Measurements from ENCODE around the gene GLS2.
"Not testable (repeated sequence)": the region's sequence is repeated elsewhere in the genome, so short reads cannot be mapped to it uniquely, and the experiment has no call there.

The GLS2 gene

DNA sequence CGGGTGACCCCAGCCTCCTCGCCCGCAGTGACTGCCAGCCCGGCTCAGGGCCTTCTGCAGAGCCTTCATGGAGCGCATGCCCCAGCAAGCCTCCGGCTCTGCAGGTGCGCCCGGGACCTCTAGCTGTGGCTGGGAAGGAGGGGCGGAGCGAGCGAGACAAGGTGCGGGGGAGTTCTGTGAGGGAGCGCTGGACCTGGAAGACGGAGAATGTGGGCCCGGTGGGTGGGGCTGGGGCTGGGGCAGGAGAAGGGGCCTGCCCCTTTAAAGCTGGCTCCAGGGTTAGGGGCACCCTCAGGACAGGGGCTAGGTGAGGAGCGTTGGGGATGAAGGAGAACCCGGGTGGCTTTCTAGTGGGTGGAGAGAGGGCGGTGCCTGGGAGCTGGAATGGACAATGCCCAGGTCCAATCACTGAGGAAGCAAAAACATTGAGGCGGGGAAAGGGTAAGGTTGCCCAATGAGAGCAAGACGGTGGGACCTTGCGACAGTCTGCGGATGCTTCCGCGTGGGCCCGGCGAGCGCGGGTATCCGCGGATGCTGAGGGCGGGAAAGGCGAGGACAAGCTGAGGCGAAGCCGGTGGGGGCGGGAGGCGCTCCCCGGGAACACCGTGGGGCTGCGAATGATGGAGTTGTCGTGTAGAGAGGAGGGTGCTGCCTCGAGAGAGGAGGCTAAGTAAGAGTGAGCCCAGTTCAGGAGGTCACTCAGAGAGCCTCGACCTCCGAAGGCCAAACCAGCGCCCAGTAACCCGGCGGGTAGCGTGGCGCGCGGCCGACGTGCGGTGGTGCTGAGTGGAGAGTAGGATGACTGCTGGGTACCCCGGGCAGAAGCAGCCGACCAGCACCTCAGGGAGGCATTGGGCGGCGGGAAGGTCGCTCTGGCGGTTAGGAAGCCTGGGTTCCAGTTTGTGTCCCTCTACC lies at the start of gene GLS2:
Gene GLS2, minus strand, starts transcription at position 121 of the 915 bp plus-strand sequence. Its CDS starts 43 bp downstream, at position 78.
- DNase-seq (ENCODE audit: low read depth in 3 of 3, low spot score in 1 of 3): peak; percentile 37 to 56 (median 43)

DNA sequence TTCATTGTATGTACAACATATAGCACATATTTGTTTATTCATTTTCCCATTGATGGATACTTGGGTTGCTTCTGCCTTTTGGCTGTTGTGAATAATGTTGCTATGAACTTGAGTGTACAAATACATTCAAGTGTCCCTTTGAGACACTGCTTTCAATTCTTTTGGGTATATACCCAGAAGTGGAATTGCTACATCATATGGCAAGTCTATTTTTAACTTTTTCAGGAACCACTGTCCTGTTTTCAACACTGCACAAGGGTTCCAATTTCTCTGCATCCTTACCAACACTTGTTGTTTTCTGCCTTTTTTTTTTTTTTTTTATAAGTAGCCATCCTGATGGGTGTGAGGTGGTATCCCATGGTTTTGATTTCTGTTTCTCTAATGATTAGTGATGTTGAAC lies 49.6 kb upstream of the GLS2 start:
- DNase-seq (ENCODE audit: low read depth in 3 of 3, low spot score in 1 of 3): no peak

DNA sequence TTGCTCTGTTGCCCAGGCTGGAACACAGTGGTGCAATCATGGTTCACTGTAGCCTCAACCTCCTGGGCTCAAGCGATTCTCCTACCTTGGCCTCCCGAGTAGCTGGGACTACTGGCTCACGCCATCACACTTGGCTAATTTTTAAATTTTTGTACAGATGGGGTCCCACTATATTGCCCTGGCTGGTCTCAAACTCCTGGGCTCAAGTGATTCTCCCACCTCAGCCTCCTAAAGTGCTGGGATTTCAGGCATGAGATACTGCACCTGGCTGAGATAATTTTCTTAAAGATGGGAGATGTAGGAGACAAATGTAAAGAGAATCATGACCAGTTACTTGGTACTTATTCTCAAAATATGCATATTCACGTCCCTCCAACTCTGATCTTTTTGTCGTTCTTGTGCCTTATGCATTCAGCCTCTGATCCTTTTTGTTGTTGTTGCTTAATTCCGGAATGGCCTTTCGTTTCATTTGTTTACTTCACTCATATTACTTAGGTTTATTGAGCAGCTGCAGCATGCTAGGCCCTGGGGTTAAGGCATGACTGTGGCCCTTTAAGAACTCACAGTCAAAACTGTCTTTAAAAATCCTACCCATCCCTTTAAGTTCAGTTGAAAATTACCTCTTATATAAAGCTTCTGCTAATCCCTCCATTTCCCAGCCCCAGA lies 42.6 kb upstream of the GLS2 start:
- no peak for DNase-seq (ENCODE audit: low read depth in 3 of 3, low spot score in 1 of 3)

DNA sequence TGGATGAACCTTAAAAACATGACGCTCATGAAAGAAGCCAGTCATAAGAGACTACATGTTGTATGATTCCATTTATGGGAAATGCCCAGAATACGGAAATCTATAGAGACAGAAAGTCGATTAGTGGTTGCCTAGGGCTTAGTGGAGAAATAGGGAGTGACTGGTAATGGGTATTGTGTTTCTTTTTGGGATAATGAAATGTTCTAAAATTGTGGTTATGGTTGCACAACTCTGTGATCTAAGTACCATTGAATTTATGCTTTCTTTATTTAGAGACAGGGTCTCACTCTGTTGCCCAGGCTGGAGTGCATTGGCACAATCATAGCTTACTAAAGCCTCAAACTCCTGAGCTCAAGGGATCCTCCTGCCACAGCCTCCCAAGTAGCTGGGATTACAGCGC lies 41.7 kb upstream of the GLS2 start:
- DNase-seq (ENCODE audit: low read depth in 3 of 3, low spot score in 1 of 3): no peak

DNA sequence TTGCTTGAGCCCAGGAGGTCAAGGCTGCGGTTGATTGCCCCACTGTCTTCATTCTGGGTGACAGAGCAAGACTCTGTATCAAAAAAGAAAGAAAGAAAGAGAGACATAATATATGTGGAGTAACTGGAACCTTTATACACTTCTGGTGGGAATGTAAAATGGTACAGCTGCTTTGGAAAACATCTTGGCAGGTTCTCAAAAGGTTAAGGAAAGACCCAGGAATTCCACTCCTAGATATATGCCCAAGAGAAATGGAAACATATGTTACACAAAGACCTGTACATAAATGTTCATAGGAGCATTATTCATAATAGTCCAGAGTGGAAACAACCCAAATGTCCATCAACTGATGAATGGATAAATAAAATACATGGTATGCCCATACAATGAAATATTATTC lies 40.9 kb upstream of the GLS2 start:
- no peak for DNase-seq (ENCODE audit: low read depth in 3 of 3, low spot score in 1 of 3)

DNA sequence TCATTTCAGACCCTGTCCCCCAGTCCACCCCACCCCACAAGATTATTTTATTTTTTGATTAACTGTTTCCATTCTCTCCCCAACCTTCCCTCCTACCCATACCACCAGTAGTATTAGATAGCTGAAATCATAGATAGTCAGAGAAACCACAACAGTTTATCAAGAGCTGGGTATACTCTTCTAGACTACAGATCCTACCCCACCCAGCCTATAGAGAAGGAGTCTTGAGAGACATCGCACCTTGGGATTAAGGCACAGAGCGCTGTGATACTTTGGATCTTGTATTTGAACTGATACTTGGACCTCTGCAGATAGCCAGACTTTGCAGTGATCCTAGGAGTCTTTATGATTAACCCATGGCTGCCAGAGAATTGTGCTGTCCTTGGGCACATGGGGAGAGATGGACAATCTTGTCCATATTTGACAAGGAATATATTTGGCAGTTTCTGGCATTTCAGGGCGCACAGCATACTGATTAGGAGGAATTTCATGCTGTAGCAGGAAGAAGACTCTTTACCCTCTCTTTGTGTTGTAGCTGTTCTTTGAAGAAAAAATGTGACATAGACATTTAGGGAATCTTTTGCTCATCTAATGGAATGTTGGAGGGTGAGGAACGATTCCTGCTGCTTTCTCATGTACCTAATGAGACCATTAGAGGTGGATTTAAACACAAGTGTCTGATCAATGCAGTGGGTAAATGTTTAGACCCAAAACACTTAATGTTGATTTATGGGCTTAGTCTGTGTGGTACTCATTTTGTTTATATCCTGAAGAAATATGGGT lies 34.6 kb upstream of the GLS2 start:
- no peak for DNase-seq (ENCODE audit: low read depth in 3 of 3, low spot score in 1 of 3)

DNA sequence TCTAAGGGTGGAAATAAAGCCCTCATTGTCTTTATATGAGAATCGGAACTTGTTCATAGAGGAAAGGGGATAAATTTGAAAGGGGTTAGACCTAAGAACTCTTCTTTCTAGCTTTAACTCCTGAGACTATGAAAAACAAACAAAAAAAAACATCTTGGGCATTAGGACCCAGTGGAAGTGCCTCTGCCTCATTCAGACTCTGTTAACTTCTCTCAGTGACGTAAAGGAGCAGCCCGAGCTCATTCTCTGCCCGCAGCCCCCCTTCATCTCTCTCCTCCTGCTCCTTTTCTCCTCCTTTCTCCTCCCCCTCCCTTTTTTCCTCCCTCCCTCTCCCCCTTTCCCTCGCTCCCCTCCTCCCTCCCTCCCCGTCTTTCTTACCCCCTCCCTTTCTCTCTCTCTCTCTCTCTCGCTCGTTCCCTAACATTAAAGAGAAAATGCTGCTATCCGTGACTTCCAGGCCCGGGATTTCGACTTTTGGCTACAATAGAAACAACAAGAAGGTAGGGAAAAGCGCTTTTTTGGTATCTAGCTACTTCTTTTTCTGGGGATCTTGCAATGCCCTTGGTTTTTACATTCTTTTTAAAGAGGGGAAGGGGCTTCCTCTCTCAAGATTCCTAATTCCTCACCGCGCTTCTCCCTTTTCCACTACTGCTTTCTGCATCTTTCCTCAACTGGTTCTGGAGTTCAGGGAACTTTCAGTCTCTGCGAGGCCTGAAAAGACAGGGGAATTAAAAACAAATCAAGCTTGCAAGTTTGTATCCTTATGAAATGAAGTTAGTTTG lies 33.8 kb upstream of the GLS2 start, which contains the start of gene RBMS2:
Gene RBMS2, plus strand, starts transcription at position 231 of the 782 bp plus-strand sequence. Its CDS starts 204 bp downstream, at position 435.
- DNase-seq (ENCODE audit: low read depth in 3 of 3, low spot score in 1 of 3): no peak

DNA sequence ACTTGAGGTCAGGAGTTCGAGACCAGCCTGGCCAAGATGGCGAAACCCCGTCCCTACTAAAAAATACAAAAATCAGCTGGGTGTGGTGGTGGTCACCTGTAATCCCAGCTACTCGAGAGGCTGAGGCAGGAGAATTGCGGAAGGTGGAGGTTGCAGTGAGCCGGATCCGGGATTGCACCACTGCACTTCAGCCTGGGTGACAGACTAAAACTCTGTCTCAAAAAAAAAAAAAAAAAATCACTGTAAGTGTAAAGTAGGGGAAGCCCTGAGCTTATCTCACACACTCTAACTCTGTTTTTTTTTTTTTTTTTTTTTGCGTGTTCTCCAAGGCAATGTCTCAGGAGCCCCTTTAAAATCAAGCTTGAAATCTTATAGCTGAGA lies 33.2 kb upstream of the GLS2 start:
- DNase-seq (ENCODE audit: low read depth in 3 of 3, low spot score in 1 of 3): no peak

DNA sequence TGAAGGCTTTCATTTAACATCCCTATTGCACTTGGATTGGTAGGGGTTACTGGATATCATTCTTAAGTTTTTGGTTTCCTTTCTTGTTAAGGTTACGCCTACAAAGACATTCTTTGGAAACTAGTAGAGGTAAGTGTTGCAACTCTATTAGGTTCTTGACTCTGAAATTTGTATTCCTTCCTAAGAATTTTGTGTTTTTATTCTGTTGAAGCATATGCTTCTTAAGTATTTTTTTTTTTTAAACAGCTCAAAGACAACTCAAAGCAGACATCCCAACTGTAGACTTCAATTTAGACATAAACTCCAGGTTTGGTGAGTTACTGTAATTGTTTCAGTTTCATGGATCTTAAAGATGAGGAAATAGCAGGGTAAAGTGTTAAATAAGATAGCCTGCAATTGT lies 32.5 kb upstream of the GLS2 start:
- DNase-seq (ENCODE audit: low read depth in 3 of 3, low spot score in 1 of 3): no peak

DNA sequence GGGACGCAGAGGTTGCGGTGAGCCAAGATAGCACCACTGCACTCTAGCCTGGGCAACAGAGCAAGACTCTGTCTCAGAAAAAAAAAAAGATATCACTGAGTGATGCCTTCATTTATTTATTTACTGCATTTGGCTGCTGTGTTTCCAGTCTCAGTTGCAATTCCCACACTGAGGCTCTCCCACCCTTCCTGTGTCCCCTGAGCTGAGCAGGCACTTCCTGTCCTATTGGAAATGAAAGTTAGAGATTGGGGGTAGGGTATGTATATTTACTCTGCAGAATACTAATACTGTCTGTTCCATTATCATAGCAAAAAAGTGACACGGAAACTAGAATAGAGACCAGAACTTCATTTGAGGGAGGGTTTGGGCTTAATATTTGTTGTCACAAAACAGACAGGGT lies 32.1 kb upstream of the GLS2 start:
- DNase-seq (ENCODE audit: low read depth in 3 of 3, low spot score in 1 of 3): no peak

DNA sequence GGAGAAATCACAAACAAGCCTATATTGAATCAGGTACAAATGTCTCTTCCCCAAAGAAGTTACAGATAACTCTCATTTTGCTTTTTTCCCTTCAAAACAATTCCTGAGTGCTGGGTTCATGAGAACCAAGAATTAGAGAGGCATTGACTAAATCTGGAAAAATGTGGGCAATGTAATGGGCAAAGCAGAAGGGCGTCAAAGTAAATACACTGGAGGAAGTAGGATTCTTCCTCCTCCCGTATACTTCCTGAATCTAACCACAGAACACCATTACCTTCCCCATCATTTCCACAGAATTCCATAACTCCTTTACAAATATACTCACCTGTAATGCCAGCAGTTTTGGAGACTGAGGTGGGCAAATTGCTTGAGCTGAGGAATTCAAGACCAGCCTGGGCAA lies 30.6 kb upstream of the GLS2 start:
- no peak for DNase-seq (ENCODE audit: low read depth in 3 of 3, low spot score in 1 of 3)

DNA sequence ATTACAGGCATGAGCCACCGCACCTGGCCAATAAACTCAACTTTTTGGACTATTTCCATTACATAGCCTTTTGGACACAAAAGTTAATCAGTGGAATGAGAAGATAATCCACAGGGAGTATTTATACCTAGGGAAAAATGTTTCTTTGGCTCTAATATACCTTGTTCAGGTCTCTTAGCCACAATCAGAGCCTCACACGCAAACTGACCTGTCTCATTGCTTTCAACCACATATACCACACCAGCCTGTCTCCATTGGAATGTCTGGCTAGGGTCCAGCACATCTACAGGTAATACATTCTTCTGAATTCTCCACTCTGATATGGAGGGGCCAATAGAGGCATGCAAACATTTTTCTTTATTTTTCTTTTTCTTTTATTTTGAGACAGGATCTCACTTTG lies 29.9 kb upstream of the GLS2 start:
- DNase-seq (ENCODE audit: low read depth in 3 of 3, low spot score in 1 of 3): no peak

DNA sequence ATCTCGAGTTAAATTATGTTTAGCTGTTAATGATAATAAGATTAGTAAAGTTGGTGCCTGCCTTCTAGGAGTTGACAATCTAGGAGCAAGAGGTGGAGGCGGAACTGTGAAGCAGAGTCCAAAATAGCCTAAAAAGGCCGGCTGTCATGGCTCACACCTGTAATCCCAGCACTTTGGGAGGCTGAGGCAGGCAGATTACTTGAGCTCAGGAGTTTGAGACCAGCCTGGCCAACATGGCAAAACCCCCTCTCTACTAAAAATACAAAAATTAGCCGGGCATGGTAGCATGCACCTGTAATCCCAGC lies 26.0 kb upstream of the GLS2 start:
- DNase-seq (ENCODE audit: low read depth in 3 of 3, low spot score in 1 of 3): not testable (repeated sequence)

DNA sequence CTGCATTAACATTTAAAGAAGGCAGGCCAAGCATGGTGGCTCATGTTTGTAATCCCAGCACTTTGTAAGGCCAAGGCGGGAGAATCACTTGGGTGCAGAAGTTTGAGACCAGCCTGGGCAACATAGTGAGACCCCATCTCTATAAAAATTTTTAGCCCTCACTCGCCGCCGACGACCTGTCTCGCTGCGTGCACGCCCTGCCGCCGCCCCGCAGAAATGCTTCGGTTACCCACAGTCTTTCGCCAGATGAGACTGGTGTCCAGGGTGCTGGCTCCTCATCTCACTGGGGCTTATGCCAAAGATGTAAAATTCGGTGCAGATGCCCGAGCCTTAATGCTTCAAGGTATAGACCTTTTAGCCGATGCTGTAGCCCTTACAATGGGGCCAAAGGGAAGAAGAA lies 22.8 kb upstream of the GLS2 start:
- DNase-seq (ENCODE audit: low read depth in 3 of 3, low spot score in 1 of 3): no peak

DNA sequence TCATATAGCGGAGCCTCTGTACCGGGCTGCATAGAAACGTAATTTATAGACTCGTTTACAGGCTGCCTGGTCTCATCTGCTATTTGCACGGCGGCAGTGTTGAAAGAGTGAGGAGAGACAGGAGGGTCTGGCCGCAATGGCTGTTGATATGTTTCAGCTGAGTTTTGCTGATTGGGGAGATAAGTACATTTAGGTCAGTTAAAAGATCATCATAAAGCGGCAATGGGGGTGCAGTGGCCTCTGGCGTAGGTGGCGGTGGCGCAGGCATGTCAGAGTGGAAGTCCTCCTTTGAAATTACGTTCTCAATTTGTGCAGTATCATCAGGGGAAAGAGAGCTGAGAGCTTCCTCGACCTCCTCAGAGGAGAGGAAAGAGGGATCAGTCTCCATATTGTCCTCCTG lies 11.9 kb upstream of the GLS2 start:
- DNase-seq (ENCODE audit: low read depth in 3 of 3, low spot score in 1 of 3): not testable (repeated sequence)

DNA sequence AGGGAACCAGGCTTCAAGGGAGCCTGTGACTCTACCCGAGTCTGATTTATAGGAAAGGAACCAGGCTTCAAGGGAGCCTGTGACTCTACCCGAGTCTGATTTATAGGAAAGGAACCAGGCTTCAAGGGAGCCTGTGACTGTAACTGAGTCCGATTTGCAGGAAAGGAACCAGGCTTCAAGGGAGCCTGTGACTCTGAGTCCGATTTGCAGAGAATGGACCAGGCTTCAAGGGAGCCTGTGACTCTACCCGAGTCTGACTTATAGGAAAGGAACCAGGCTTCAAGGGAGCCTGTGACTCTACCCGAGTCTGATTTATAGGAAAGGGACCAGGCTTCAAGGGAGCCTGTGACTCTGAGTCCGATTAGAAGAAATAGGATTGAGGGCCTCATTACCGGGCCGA lies 11.5 kb upstream of the GLS2 start:
- DNase-seq (ENCODE audit: low read depth in 3 of 3, low spot score in 1 of 3): not testable (repeated sequence)

DNA sequence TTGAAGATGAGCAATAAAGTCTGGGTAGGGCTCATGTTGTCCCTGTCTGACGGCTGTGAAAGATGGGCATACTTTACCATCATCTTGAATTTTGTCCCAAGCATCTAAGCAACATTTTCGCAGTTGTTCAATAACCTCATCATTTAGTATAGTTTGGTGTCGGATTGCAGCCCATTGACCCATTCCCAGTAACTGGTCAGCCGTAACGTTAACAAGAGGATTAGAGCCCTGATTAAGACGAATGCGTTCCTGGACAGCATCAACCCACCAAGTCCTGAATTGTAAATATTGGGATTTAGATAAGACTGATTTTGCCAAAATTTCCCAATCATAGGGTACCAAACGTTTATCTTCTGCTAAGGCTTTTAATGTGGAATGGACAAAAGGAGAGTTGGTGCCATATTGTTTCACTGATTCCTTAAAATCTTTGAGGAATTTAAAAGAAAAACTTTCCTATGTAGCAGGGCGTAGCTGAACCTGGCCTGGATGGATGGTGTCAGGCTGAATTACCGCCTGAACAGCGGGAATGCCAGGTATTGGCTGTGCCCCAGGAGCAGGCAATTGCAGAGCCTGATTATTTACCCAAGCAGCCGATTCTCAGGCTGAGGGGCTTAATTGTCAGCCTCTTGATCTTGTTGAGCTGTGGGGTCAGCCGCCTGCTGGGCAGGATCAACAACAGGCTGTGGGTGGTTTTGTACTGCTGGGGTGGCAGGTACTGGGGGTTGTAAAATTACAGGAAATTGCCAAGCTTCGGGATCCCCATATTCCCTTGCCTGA lies 10.4 kb upstream of the GLS2 start:
- not testable (repeated sequence) for DNase-seq (ENCODE audit: low read depth in 3 of 3, low spot score in 1 of 3)

DNA sequence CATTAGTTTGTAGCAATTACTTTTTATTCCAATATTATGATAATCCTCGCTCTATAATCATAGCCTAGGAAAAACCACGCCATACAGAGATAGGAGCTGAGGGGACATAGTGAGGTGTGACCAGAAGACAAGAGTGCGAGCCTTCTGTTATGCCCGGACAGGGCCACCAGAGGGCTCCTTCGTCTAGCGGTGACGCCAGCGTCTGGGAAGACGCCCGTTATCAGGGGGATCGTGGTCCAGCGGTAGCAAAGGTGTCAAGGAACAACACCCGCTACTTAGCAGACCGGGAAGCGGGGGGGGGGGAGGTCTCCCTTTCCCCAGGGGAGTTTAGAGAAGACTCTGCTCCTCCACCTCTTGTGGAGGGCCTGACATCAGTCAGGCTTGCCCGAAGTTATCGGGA lies 8.7 kb upstream of the GLS2 start:
- peak in 2 of 3 donors; percentile 38 to 55 for DNase-seq (ENCODE audit: low read depth in 3 of 3, low spot score in 1 of 3)

DNA sequence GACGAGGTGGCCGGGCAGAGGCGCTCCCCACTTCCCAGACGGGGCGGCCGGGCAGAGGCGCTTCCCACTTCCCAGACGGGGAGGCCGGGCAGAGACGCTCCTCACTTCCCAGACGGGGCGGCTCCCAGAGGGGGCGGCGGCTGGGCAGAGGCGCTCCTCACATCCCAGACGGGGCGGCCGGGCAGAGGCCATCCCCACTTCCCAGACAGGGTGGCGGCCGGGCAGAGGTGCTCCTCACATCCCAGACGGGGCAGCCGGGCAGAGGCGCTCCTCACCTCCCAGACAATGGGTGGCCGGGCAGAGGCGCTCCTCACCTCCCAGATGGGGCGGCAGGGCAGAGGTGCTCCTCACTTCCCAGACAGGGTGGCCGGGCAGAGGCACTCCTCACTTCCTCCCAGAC lies 6.5 kb upstream of the GLS2 start:
- DNase-seq (ENCODE audit: low read depth in 3 of 3, low spot score in 1 of 3): not testable (repeated sequence)

DNA sequence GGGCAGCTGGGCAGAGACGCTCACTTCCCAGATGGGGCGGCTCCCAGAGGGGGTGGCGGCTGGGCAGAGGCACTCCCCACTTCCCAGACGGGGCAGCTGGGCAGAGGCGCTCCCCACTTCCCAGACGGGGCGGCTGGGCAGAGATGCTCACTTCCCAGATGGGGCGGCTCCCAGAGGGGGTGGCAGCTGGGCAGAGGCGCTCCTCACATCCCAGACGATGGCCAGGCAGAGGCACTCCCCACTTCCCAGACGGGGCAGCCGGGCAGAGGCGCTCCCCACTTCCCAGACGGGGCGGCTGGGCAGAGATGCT lies 6.1 kb upstream of the GLS2 start:
- not testable (repeated sequence) for DNase-seq (ENCODE audit: low read depth in 3 of 3, low spot score in 1 of 3)

Measured in stimulated activated CD4-positive, alpha-beta T cell treated with anti-CD3 and anti-CD28 coated beads, TNF-alpha, amount 100 ng/mL, for 1 hour (primary cell).